Measurements from ENCODE around the gene LIPT2. TPM values are rescaled to one million over a fixed set of nuclear protein-coding genes. Genes with fewer than 3 reads are reported as not detected.

LIPT2 gene
- total and polyA plus RNA-seq, 7 donors: 1.2 to 3.9 (median 3.2) TPM

DNA sequence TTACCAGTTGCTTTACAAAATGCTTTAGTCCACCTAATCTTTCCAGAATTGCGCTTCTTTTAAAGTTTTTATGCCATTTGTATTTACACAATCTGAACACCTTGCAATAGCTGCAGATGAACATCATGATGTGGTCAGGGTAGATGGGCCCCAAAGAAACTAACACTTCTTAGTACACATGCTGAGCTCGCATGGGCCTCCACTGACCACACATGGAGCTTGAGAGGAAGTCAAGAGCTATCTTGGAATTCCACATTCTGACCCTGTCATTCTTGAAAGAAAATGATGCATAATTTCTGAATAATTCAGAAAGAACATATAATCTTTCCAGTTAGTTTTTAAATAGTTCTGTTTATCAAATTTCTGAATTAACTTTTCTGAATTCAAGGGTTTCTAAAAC, 7.7 kb downstream of the LIPT2 start:
- H3K4me3 ChIP-seq: no peak overlapping the region
- no peaks in the 10 kb centered on the region for H3K27me3 ChIP-seq
- no peaks in the 10 kb centered on the region for H3K9me3 ChIP-seq
- H3K36me3 ChIP-seq: no peaks in the 10 kb centered on the region
- 90 to 91% methylated on average over 2 of the region's 2 CpGs for WGBS, 2 donors
- H3K4me1 ChIP-seq: no peaks in the 10 kb centered on the region
- no peak for TF ChIP-seq CTCF (IDR thresholded peaks at IDR 0.05)
- TF ChIP-seq POLR2A (IDR thresholded peaks at IDR 0.05): no peak
- no peak for DNase-seq
- no peak overlapping the region for H3K27ac ChIP-seq
- intact Hi-C loops (cut with DNase I): no loop called here

DNA sequence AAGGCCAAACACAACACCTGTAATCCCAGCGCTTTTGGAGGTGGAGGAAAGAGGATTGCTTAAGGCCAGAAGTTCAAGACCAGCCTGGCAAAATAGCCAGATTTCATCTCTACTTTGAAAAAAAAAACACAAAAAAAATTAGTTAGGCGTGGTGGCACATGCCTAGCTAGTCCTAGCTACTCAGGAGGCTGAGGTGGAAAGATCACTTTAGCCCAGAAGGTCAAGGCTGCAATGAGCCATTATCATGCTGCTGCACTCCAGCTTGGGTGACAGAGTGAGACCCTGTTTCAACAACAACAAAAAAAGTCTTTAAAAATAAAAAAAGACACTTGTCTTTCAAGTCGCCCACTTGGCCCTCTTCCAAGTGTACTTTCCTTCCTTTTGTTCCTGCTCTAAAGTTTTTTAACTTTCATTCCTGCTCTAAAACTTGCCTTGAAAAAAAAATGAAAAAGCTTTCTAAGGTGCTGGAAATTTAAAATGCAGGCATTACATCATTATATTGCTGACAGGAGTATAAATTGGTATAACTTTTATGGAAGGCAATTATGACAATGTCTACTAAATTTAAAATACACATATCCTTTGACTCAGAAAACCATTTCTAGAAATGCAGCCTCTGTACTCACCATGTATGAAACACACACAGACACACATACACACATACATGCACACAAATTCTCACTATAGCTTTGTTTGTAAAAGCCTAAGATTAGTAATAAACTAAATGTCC, 12.7 kb downstream of the LIPT2 start:
- WGBS, 2 donors: 21 to 56% methylated on average over 3 of the region's 3 CpGs
- intact Hi-C loops (cut with DNase I): no loop called here
- TF ChIP-seq POLR2AphosphoS5 (IDR thresholded peaks at IDR 0.05) (no peak), POLR2A (IDR thresholded peaks at IDR 0.05) (no peak), EP300 (IDR thresholded peaks at IDR 0.05) (no peak), CTCF (IDR thresholded peaks at IDR 0.05) (no peak)

GRCh38 chr11:74479732-74480123, 13.8 kb downstream of the LIPT2 start:
- Histone ChIP-seq H3K9me3 (no peaks in the 10 kb centered on the region), H3K27me3 (no peaks in the 10 kb centered on the region), H3K4me1 (no peaks in the 10 kb centered on the region), H3K36me3 (no peaks in the 10 kb centered on the region), H3K4me3 (no peak overlapping the region), H3K27ac (no peak overlapping the region)
- TF ChIP-seq POLR2A (IDR thresholded peaks at IDR 0.05) (no peak), EP300 (IDR thresholded peaks at IDR 0.05) (no peak), CTCF (IDR thresholded peaks at IDR 0.05) (no peak), POLR2AphosphoS5 (IDR thresholded peaks at IDR 0.05) (no peak)
- intact Hi-C loops (cut with DNase I): no loop called here
- WGBS, 2 donors: 28 to 32% methylated on average over 1 of the region's 1 CpG
- DNase-seq: no peak

More for the DNA sequence above, 12.7 kb downstream of the LIPT2 start:
- Histone ChIP-seq H3K27ac (no peak overlapping the region), H3K36me3 (no peaks in the 10 kb centered on the region), H3K4me3 (no peak overlapping the region), H3K4me1 (no peaks in the 10 kb centered on the region), H3K27me3 (no peaks in the 10 kb centered on the region), H3K9me3 (no peaks in the 10 kb centered on the region)
- no peak for DNase-seq

DNA sequence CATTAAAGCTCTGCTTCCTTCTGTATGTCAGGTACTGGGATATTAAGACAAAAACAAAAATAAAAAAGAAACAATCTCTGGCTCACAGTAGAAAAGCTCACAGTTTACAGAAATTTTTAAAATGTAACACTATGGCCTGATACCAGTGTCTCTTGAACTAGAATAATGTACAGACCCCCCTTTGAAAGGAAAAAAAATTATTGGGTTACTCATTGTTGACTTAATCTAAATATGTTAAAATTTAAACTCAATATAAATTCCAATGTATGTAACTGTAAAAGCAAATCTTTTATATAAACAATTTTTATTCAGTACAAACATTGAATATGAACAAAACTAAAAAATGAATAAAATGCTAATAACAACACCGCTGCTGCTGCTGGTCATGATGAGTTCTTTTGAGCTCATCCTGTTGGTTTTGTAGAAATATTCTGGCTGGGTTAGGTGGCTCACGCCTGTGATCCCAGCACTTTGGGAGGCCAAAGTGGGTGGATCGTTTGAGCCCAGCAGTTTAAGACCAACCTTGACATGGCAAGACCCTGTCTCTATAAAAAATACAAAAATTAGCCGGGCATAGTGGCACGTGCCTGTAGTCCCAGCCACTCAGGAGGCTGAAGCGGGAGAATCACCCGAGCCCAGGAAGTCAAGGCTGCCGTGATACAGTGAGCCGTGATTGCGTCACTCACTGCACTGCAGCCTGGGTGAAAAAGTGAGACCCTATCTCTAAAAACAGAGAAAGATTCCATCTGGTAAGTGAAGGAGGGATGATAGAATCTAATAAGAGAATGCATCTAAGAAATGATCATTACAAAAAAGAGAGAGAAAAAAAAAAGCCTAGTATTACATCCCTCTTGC, 14.4 kb downstream of the LIPT2 start:
- Histone ChIP-seq H3K9me3 (no peaks in the 10 kb centered on the region), H3K27me3 (no peaks in the 10 kb centered on the region), H3K4me1 (no peaks in the 10 kb centered on the region), H3K4me3 (no peak overlapping the region), H3K36me3 (no peaks in the 10 kb centered on the region), H3K27ac (no peak overlapping the region)
- TF ChIP-seq POLR2AphosphoS5 (IDR thresholded peaks at IDR 0.05) (no peak), EP300 (IDR thresholded peaks at IDR 0.05) (no peak), CTCF (IDR thresholded peaks at IDR 0.05) (no peak), POLR2A (IDR thresholded peaks at IDR 0.05) (no peak)
- DNase-seq: no peak
- WGBS, 2 donors: 70 to 82% methylated on average over 10 of the region's 10 CpGs
- intact Hi-C loops (cut with DNase I): no loop called here

All from sigmoid colon (tissue), 7 donors.